Esophagus squamous epithelium (tissue), 4 donors: ENCODE measurements around the gene STK24.

Experiments
- CTCF ChIP-seq, 6 experiments: fragments of 450-650 bp in 4 of 6; fragments of 200-600 bp in 2 of 6; sonication (generic) in 2 of 6; IDR thresholded peaks; one replicate each; pipeline ENCODE4 v1.5.1; 2016 to 2019; ENCODE audit warnings: antibody characterized with exemption in 6 of 6, mild to moderate bottlenecking in 4 of 6, moderate library complexity in 4 of 6
- POLR2A ChIP-seq, 4 donors: fragments of 450-650 bp; IDR thresholded peaks; one replicate each; pipeline ENCODE4 v1.6.1; 2017; ENCODE audit warnings: antibody characterized with exemption in 4 of 4, mild to moderate bottlenecking in 4 of 4, moderate library complexity in 3 of 4

GRCh38 chr13:98576200-98576945 is 534 bp downstream of the STK24 start:
- TF ChIP-seq CTCF (IDR thresholded peaks at IDR 0.05) = no peak
- peak in 1 of 4 donors; percentile 48 for TF ChIP-seq POLR2A (IDR thresholded peaks at IDR 0.05)
